ENCODE data around the gene SHROOM3.

The SHROOM3 gene

GRCh38 chr4:76498550-76498949, 63.5 kb downstream of the SHROOM3 start:
- peak; percentile 51 for DNase-seq

GRCh38 chr4:76499461-76499860, 64.4 kb downstream of the SHROOM3 start:
- no peak for DNase-seq

- no peak for DNase-seq
Measured at GRCh38 chr4:76502886-76503285, 67.9 kb downstream of the SHROOM3 start.

GRCh38 chr4:76504613-76505465, 69.8 kb downstream of the SHROOM3 start:
- DNase-seq = peak; percentile 53

- DNase-seq = no peak
Measured at GRCh38 chr4:76511947-76512346, 76.9 kb downstream of the SHROOM3 start.

- no peak for DNase-seq
Measured at GRCh38 chr4:76513482-76513881, 78.5 kb downstream of the SHROOM3 start.

- no peak for DNase-seq
Measured at GRCh38 chr4:76514087-76514486, 79.1 kb downstream of the SHROOM3 start.

GRCh38 chr4:76515975-76516843, 81.2 kb downstream of the SHROOM3 start:
- DNase-seq = no peak

GRCh38 chr4:76518241-76518640, 83.2 kb downstream of the SHROOM3 start:
- DNase-seq = no peak

- DNase-seq = no peak
Measured at GRCh38 chr4:76523593-76523992, 88.6 kb downstream of the SHROOM3 start.

- DNase-seq = no peak
Measured at GRCh38 chr4:76525751-76526150, 90.7 kb downstream of the SHROOM3 start.

- peak; percentile 88 for DNase-seq
Measured at GRCh38 chr4:76526585-76526990, 91.6 kb downstream of the SHROOM3 start.

GRCh38 chr4:76527666-76528065, 92.6 kb downstream of the SHROOM3 start:
- DNase-seq = no peak

GRCh38 chr4:76531597-76531996, 96.6 kb downstream of the SHROOM3 start:
- DNase-seq = no peak

- DNase-seq = peak; percentile 32
Measured at GRCh38 chr4:76532805-76533204, 97.8 kb downstream of the SHROOM3 start.

GRCh38 chr4:76533314-76533713, 98.3 kb downstream of the SHROOM3 start:
- DNase-seq = no peak

- peak; percentile 27 for DNase-seq
Measured at GRCh38 chr4:76535603-76536372, 100.8 kb downstream of the SHROOM3 start.

GRCh38 chr4:76536373-76536689, 101.3 kb downstream of the SHROOM3 start:
- DNase-seq = no peak

GRCh38 chr4:76538296-76538695, 103.3 kb downstream of the SHROOM3 start:
- DNase-seq = no peak

- DNase-seq = no peak
Measured at GRCh38 chr4:76539979-76540378, 105.0 kb downstream of the SHROOM3 start.

- DNase-seq = no peak
Measured at GRCh38 chr4:76540486-76540885, 105.5 kb downstream of the SHROOM3 start.

GRCh38 chr4:76543378-76543777, 108.3 kb downstream of the SHROOM3 start:
- DNase-seq = no peak

GRCh38 chr4:76544725-76545124, 109.7 kb downstream of the SHROOM3 start:
- no peak for DNase-seq

Measured in NCI-H146 (cell line).